ENCODE measurements around the gene TOR4A. TPM values are rescaled to one million over a fixed set of nuclear protein-coding genes. Genes with fewer than 3 reads are reported as not detected.
A peak's percentile ranks its signal among the peaks of the same experiment; 100 is the strongest.

Gene TOR4A
- total and polyA plus RNA-seq, 10 of the 15 experiments (the other 5 are each of a cell fraction or from before 2014, with no cell fraction given), result 2.0 to 19.9 (median 3.7) TPM

- Histone ChIP-seq H3K4me2 (ENCODE audit: control insufficient read depth, insufficient read depth) (peak overlapping the region; percentile 68), H2AFZ (ENCODE audit: control insufficient read depth, low read depth, low read length) (peak overlapping the region; percentile 18), H3K27ac (ENCODE audit: control insufficient read depth, insufficient read depth) (no peak overlapping the region), H3K36me3 (ENCODE audit: control insufficient read depth in 2 of 2, insufficient read depth in 2 of 2, low read length in 1 of 2) (no peaks in the 10 kb centered on the region), H3K4me1 (ENCODE audit: control insufficient read depth, insufficient read depth, low read length) (peaks cover 11% of the 10 kb centered on the region), H3K4me3 (peak overlapping the region; percentile 36; the same call in 1 of the 2 replicates), H3K9ac (ENCODE audit: control insufficient read depth, insufficient read depth, low read length) (no peak overlapping the region), H3K9me3 (replicated peaks; ENCODE audit: control insufficient read depth, insufficient read depth, low read length) (peaks cover 2% of the 10 kb centered on the region; the same call in 2 of the 3 replicates), H4K20me1 (ENCODE audit: control insufficient read depth, insufficient read depth) (no peaks in the 10 kb centered on the region), H3K79me2 (ENCODE audit: control insufficient read depth, insufficient read depth, low read length) (no peaks in the 10 kb centered on the region), H3K27me3 (replicated peaks in 1 of 2; ENCODE audit: control insufficient read depth in 2 of 2, insufficient read depth in 2 of 2, low read length in 1 of 2) (no peaks in the 10 kb centered on the region; a peak in 1 of 4 replicates)
- whole genome bisulfite sequencing (ENCODE audit: insufficient coverage, insufficient replicate concordance, low lambda C conversion rate, missing lambda C conversion rate), result 45% methylated on average over 26 of the region's 35 CpGs
- intact Hi-C loops (cut with micrococcal nuclease; ENCODE audit: unreplicated experiment), result loop anchor here (2.0 to 10.0 kb wide), 2 partner anchors 150 to 230 kb away; no protein-coding TSS in a partner anchor
- SMC1A ChIA-PET (ENCODE audit: uncharacterized antibody, unreplicated experiment), result no interaction called here
- CTCF ChIA-PET, result interaction anchor here (0.7 kb wide), 1 partner anchor 113 kb away, joined by 3 read pairs; no protein-coding TSS in a partner anchor
- BruUV-seq (replicated peaks), result no TSS peak
- ATAC-seq (peak; percentile 6; the same call in 1 of the 3 replicates), DNase-seq (ENCODE audit: low read depth, low spot score) (no peak), FAIRE-seq (no peak)
- RAD21 ChIA-PET (ENCODE audit: unreplicated experiment), result no interaction called here
- POLR2A ChIA-PET, result no interaction called here
- TF ChIP-seq RCOR1 (conservative IDR thresholded peaks at IDR 0.05; ENCODE audit: low read depth, low read length), result no peak
- 0 out of 2 replicates have a peak, but pooled peaks have one; percentile 8 for TF ChIP-seq RUNX3 (IDR thresholded peaks at IDR 0.05; ENCODE audit: low read length)
- TF ChIP-seq YY1 (IDR thresholded peaks at IDR 0.05; ENCODE audit: low read depth, low read length), result peak; percentile 5; the same call in 1 of the 2 replicates
- TF ChIP-seq CTCF (IDR thresholded peaks at IDR 0.05 in 2 of 3, conservative IDR thresholded peaks at IDR 0.05 in 1 of 3; ENCODE audit: control insufficient read depth in 2 of 3, extremely low read depth in 1 of 3, insufficient read depth in 1 of 3, low read depth in 3 of 3, low read length in 3 of 3), result peak; percentile 12 to 36 (median 35); a peak in 3 of 6 replicates
- no peak for TF ChIP-seq ZBTB11 (CRISPR knock-in tag; IDR thresholded peaks at IDR 0.05)
- TF ChIP-seq SMC3 (IDR thresholded peaks at IDR 0.05; ENCODE audit: borderline replicate concordance, low read length), result peak; percentile 26; the same call in 1 of the 2 replicates
- no peak for TF ChIP-seq HSF1 (IDR thresholded peaks at IDR 0.05; ENCODE audit: low read depth, low read length)
- peak; percentile 54 for TF ChIP-seq RAD21 (IDR thresholded peaks at IDR 0.05; ENCODE audit: insufficient read depth, low read depth, low read length)
- in situ Hi-C loops (cut with MboI), result loop anchor here (5.0 kb wide), 3 partner anchors 113 to 233 kb away; no protein-coding TSS in a partner anchor
Observed at GRCh38 chr9:137294681-137295237, 17.2 kb downstream of the TOR4A start.

Measured in GM12878 (cell line).